Bronchial epithelial cell (primary cell): Measurements from ENCODE around the gene POU3F1. TPM values are rescaled to one million over a fixed set of nuclear protein-coding genes. Genes with fewer than 3 reads are reported as not detected.
"Not testable (repeated sequence)": the region's sequence is repeated elsewhere in the genome, so short reads cannot be mapped to it uniquely, and the experiment has no call there.

Experiments used
- DNase-seq: peaks from one replicate; pipeline ENCODE4 v3.0.0-alpha.2; 2010; ENCODE audit warnings: low read depth
- FAIRE-seq: peaks from 2 replicates; lab custom pipeline; 2011; peaks lifted over from hg19 to GRCh38; lab: Jason Lieb, UNC
- H3K27me3 ChIP-seq: 2 replicates; pipeline ENCODE4 v1.5.1; 2011; ENCODE audit warnings: low read length; ENCODE audit not compliant: control insufficient read depth, insufficient read depth
- H3K36me3 ChIP-seq: 2 replicates; pipeline ENCODE4 v1.5.1; 2011; ENCODE audit warnings: low read length; ENCODE audit not compliant: control insufficient read depth, insufficient read depth
- H3K4me3 ChIP-seq: 2 replicates; pipeline ENCODE4 v1.5.1; 2011; ENCODE audit warnings: mild to moderate bottlenecking, low read depth, low read length, control low read depth
- CTCF ChIP-seq: IDR thresholded peaks from 2 replicates; pipeline ENCODE4 v1.5.1; 2011; ENCODE audit warnings: mild to moderate bottlenecking, moderate library complexity, low read length, control low read depth, inconsistent platforms; ENCODE audit not compliant: insufficient read depth, severe bottlenecking
- total RNA-seq: library from RNA; depleted of rRNA; stranded (reverse); fragments of >200 nt; gene quantifications from 2 replicates; pipeline ENCODE4 v1.2.1, GENCODE V29; 2014

POU3F1 gene
- total RNA-seq, 1 donor from 2014 or later, result under 0.01 TPM

GRCh38 chr1:38039331-38040088 is 7.1 kb downstream of the POU3F1 start:
- Histone ChIP-seq H3K4me3 (no peak overlapping the region), H3K27me3 (peaks cover 11% of the 10 kb centered on the region), H3K36me3 (no peaks in the 10 kb centered on the region)
- no peak for TF ChIP-seq CTCF
- DNase-seq (no peak), FAIRE-seq (peak; percentile 23)

DNA sequence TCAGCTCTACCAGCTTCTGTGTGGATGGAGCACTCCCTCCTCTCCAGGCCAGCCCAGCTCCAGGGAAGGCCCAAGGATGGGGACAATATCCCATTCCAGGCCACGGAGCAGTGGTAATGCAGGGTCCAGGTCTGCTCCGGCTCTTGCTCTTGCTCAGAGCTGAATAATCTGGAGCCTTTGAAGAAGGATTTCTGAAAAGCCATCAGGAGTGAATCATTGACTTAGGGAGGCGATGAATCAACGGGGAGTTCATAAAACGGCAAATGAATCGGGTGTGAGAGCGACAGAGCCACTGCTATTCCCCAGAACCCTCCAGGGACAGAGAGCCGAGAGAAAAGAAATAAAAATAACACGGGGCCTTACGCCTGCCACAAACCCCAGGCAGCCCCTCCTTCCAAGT is 7.7 kb downstream of the POU3F1 start:
- no peak for TF ChIP-seq CTCF
- FAIRE-seq (no peak), DNase-seq (peak; percentile 61)

GRCh38 chr1:38037221-38037939 is 9.2 kb downstream of the POU3F1 start:
- peak; percentile 28 for TF ChIP-seq CTCF
- H3K27me3 ChIP-seq, result no peaks in the 10 kb centered on the region
- DNase-seq (no peak), FAIRE-seq (no peak)
- no peaks in the 10 kb centered on the region for H3K36me3 ChIP-seq
- no peak overlapping the region for H3K4me3 ChIP-seq

More for the DNA sequence above, 7.7 kb downstream of the POU3F1 start:
- H3K36me3 ChIP-seq, result no peaks in the 10 kb centered on the region
- peaks cover 6% of the 10 kb centered on the region for H3K27me3 ChIP-seq
- no peak overlapping the region for H3K4me3 ChIP-seq

- DNase-seq, result no peak
- H3K4me3 ChIP-seq, result no peak overlapping the region
- no peaks in the 10 kb centered on the region for H3K36me3 ChIP-seq
- TF ChIP-seq CTCF, result no peak
- no peak for FAIRE-seq
- no peaks in the 10 kb centered on the region for H3K27me3 ChIP-seq
Observed at GRCh38 chr1:38034871-38035270, 11.7 kb downstream of the POU3F1 start.

GRCh38 chr1:38032992-38033391 is 13.6 kb downstream of the POU3F1 start:
- not testable (repeated sequence) for H3K4me3 ChIP-seq, DNase-seq, H3K27me3 ChIP-seq, H3K36me3 ChIP-seq, FAIRE-seq

- no peak for FAIRE-seq
- TF ChIP-seq CTCF, result no peak
- H3K27me3 ChIP-seq, result no peaks in the 10 kb centered on the region
- H3K4me3 ChIP-seq, result no peak overlapping the region
- H3K36me3 ChIP-seq, result no peaks in the 10 kb centered on the region
- no peak for DNase-seq
Observed at GRCh38 chr1:38031513-38031866, 15.1 kb downstream of the POU3F1 start.
